Measurements from ENCODE around the gene MYOCD. TPM values are rescaled to one million over a fixed set of nuclear protein-coding genes. Genes with fewer than 3 reads are reported as not detected.

The MYOCD gene
- total RNA-seq, 1 donor from 2014 or later = 0.04 TPM

DNA sequence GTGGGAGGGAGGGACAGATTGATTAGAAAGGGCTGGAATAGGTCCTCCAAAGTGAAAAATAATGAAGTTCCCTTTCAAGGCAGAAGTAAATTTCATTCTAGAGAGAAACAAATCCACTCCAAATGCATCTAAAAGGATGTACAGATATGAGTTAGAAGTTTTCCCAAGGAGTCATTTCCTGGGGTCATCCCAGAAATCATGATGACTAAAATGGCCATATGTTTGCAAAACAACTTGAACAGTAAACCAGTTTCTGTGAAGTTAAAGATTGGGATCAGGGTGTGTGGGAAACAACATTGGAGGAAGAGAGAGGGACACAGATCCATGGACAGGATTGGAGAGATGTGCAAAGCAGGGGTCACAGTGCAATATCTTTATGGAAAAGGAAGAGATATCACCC lies 91.1 kb downstream of the MYOCD start:
- no peaks in the 10 kb centered on the region for H4K20me1 ChIP-seq (ENCODE audit: low read depth)
- H3K4me1 ChIP-seq = no peaks in the 10 kb centered on the region
- H3K36me3 ChIP-seq = no peaks in the 10 kb centered on the region
- Mint-ChIP-seq H3K27me3 (ENCODE audit: insufficient read depth, low read depth) (peaks cover 2% of the 10 kb centered on the region), H3K4me1 (no peaks in the 10 kb centered on the region), H3K9me3 (no peaks in the 10 kb centered on the region), H3K27ac (no peak overlapping the region), H3K4me3 (no peak overlapping the region), H3K36me3 (no peaks in the 10 kb centered on the region)
- no peaks in the 10 kb centered on the region for H3K9me3 ChIP-seq (ENCODE audit: low read depth)
- no peak overlapping the region for H3K4me3 ChIP-seq
- H3K9ac ChIP-seq = no peak overlapping the region
- no peak overlapping the region for H3K4me2 ChIP-seq
- no peaks in the 10 kb centered on the region for H3F3A ChIP-seq (ENCODE audit: low read depth)
- TF ChIP-seq, protein P1, sequence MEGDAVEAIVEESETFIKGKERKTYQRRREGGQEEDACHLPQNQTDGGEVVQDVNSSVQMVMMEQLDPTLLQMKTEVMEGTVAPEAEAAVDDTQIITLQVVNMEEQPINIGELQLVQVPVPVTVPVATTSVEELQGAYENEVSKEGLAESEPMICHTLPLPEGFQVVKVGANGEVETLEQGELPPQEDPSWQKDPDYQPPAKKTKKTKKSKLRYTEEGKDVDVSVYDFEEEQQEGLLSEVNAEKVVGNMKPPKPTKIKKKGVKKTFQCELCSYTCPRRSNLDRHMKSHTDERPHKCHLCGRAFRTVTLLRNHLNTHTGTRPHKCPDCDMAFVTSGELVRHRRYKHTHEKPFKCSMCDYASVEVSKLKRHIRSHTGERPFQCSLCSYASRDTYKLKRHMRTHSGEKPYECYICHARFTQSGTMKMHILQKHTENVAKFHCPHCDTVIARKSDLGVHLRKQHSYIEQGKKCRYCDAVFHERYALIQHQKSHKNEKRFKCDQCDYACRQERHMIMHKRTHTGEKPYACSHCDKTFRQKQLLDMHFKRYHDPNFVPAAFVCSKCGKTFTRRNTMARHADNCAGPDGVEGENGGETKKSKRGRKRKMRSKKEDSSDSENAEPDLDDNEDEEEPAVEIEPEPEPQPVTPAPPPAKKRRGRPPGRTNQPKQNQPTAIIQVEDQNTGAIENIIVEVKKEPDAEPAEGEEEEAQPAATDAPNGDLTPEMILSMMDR (IDR thresholded peaks at IDR 0.05) = no peak
- TF ChIP-seq EZH2phosphoT487 (IDR thresholded peaks at IDR 0.05) (no peak), EZH2 (IDR thresholded peaks at IDR 0.05) (no peak)
- DNase-seq (ENCODE audit: low spot score) = no peak
- H2AFZ ChIP-seq (replicated peaks) = no peak overlapping the region
- H3K27me3 ChIP-seq = no peaks in the 10 kb centered on the region
- H3K79me2 ChIP-seq (ENCODE audit: low read depth) = no peaks in the 10 kb centered on the region
- H3K27ac ChIP-seq = no peak overlapping the region

- no peaks in the 10 kb centered on the region for H3K4me1 Mint-ChIP-seq
- no peak overlapping the region for H2AFZ ChIP-seq (replicated peaks)
- no peak for DNase-seq (ENCODE audit: low spot score)
- no peaks in the 10 kb centered on the region for H3K27me3 ChIP-seq
- no peaks in the 10 kb centered on the region for H3K9me3 ChIP-seq (ENCODE audit: low read depth)
- TF ChIP-seq EZH2 (IDR thresholded peaks at IDR 0.05) (no peak), EZH2phosphoT487 (IDR thresholded peaks at IDR 0.05) (no peak)
- TF ChIP-seq, protein P1 (IDR thresholded peaks at IDR 0.05) = no peak
- H3K36me3 Mint-ChIP-seq = no peaks in the 10 kb centered on the region
- no peak overlapping the region for H3K4me2 ChIP-seq
- no peak overlapping the region for H3K27ac Mint-ChIP-seq
- H3K9ac ChIP-seq = no peak overlapping the region
- H3K27ac ChIP-seq = no peak overlapping the region
- H3K36me3 ChIP-seq = no peaks in the 10 kb centered on the region
- H3K4me1 ChIP-seq = no peaks in the 10 kb centered on the region
- no peaks in the 10 kb centered on the region for H3K79me2 ChIP-seq (ENCODE audit: low read depth)
- H3K4me3 ChIP-seq = no peak overlapping the region
- H3K4me3 Mint-ChIP-seq = no peak overlapping the region
- H3F3A ChIP-seq (ENCODE audit: low read depth) = no peaks in the 10 kb centered on the region
- H4K20me1 ChIP-seq (ENCODE audit: low read depth) = no peaks in the 10 kb centered on the region
- peaks cover 2% of the 10 kb centered on the region for H3K27me3 Mint-ChIP-seq (ENCODE audit: insufficient read depth, low read depth)
- no peaks in the 10 kb centered on the region for H3K9me3 Mint-ChIP-seq
Observed at GRCh38 chr17:12759090-12759489, 93.4 kb downstream of the MYOCD start.

DNA sequence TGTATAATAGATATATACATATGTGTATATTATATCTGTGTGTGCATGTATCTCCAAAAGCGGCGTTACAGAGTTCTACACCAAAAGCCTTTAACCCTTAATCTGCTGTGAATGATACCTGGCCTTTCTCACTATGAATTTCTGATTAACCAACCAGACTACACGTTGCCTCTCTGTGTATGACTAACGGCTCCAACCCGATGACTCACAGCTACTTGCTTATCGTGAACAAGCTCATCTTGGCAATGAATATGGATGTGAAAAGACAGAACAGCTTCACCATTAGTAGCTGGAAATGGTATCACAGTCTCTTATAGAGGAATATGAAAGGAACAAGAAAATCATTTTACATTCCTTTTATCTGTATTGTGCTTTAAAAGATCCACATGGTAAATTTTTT lies 99.9 kb downstream of the MYOCD start:
- H3K36me3 Mint-ChIP-seq = no peaks in the 10 kb centered on the region
- Histone ChIP-seq H3K27me3 (no peaks in the 10 kb centered on the region), H3K27ac (no peak overlapping the region), H4K20me1 (ENCODE audit: low read depth) (no peaks in the 10 kb centered on the region), H3K36me3 (no peaks in the 10 kb centered on the region), H3F3A (ENCODE audit: low read depth) (no peaks in the 10 kb centered on the region), H3K4me1 (peaks cover 11% of the 10 kb centered on the region), H3K4me2 (no peak overlapping the region), H3K9me3 (ENCODE audit: low read depth) (no peaks in the 10 kb centered on the region), H2AFZ (replicated peaks) (no peak overlapping the region), H3K9ac (no peak overlapping the region), H3K79me2 (ENCODE audit: low read depth) (no peaks in the 10 kb centered on the region), H3K4me3 (no peak overlapping the region)
- no peak overlapping the region for H3K4me3 Mint-ChIP-seq
- no peaks in the 10 kb centered on the region for H3K4me1 Mint-ChIP-seq
- no peak for DNase-seq (ENCODE audit: low spot score)
- no peaks in the 10 kb centered on the region for H3K9me3 Mint-ChIP-seq
- no peak for TF ChIP-seq EZH2phosphoT487 (IDR thresholded peaks at IDR 0.05)
- TF ChIP-seq, protein P1 (IDR thresholded peaks at IDR 0.05) = no peak
- no peak overlapping the region for H3K27ac Mint-ChIP-seq
- H3K27me3 Mint-ChIP-seq (ENCODE audit: insufficient read depth, low read depth) = peaks cover 2% of the 10 kb centered on the region

Measured in neural progenitor cell (in vitro differentiated cells).